ENCODE measurements around the gene C1orf53.
A peak's percentile ranks its signal among the peaks of the same experiment; 100 is the strongest.

The C1orf53 gene

GRCh38 chr1:197908716-197909220 is 6.3 kb downstream of the C1orf53 start:
- peak; percentile 57 for DNase-seq

DNA sequence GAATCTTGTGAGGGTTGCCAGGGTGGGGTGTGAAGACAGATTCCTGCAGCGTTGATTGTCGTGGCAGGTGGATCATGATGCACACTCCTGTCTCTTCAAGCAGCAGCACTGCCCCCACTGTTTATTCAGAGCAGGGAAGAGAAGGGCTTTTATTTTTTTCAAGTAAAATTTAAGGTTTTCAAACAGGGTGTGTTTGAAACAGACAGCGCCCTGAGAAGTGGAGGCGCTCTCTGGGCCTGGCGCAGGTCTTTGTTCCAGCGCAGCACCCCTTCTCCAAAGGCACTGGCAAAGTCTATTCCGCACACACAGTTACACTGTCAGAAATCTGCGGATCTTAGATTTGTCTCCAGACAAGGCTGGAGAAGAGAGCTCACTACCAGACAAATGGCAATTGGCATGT is 7.0 kb downstream of the C1orf53 start:
- DNase-seq = peak; percentile 50

DNA sequence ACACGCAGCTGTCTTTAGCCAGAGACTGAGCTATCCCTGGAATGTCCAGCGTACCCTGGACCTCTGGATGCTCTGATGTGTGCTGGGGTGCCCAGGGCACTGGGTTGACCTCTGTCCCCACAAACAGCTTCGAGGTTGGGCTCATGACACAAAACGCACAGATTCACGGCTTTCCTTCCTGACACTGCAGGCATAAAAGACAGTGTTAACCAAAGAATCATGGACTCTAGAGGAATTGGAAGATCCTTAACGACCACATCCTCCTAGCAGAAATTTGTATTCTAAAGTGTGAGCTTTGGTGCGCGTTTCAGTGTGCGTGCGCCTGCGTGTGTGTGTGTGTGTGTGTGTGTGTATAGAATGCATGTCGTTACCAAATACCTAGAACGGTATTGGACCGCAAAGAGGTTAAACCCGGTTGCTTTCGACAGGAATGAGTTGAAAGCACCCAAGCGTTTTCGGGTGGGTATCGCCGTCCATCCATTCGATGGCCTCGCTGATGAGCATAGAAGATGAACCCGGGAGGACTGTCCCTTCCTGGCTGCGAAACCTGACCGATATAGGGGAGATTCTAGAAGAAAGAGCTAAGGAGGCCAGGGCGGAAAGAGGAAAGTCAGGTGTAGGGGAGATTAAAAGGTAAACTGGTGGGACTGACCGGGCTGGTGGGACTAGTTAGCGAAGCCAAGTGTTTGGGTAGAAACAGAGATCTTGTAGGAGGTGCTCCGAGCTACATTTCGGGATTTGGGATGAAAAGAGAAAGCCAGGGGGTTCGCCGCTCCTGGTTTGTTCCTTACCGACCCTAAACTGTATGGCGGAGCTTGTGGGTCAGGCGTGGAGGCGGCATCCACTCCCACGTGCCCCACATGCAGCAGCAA is 7.9 kb downstream of the C1orf53 start:
- DNase-seq = peak; percentile 59

DNA sequence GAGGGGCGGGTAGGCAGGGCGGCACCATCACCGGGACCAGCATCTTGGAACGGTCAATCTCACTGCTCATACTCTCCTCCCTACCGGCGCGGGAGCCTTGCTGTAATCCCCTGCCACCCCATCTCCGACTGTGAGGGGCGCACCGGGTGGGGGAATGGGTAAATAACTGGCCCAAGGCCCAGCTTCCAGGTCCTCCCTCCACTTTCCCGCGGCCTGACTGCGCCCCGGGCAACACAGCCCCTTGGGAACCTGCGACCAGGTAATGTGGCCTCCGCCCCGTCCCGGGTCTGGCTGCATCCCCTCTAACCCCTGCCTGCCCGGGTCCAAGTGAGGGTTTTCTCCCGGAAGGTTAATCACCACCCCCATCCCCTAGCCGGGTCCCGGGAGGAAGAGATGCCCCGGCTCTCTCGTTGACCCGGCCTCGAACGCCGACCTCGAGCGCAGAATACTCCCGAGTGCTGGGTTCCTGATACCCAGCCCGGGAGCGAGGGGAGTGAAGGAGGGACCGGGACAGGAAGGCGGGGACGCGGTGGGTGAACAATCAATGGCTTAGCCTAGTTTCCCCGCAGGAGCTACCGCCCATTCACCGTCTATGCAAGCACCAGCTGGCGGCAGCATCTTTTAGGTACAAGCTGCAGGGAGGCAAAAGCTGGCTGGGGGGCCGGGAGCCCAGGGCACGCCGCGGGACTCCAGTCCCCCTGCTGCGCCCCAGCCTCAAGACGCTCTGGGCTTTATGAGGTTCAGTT is 8.9 kb downstream of the C1orf53 start:
- peak; percentile 61 for DNase-seq

- DNase-seq = peak; percentile 63
Observed at GRCh38 chr1:197911857-197912696, 9.6 kb downstream of the C1orf53 start.

DNA sequence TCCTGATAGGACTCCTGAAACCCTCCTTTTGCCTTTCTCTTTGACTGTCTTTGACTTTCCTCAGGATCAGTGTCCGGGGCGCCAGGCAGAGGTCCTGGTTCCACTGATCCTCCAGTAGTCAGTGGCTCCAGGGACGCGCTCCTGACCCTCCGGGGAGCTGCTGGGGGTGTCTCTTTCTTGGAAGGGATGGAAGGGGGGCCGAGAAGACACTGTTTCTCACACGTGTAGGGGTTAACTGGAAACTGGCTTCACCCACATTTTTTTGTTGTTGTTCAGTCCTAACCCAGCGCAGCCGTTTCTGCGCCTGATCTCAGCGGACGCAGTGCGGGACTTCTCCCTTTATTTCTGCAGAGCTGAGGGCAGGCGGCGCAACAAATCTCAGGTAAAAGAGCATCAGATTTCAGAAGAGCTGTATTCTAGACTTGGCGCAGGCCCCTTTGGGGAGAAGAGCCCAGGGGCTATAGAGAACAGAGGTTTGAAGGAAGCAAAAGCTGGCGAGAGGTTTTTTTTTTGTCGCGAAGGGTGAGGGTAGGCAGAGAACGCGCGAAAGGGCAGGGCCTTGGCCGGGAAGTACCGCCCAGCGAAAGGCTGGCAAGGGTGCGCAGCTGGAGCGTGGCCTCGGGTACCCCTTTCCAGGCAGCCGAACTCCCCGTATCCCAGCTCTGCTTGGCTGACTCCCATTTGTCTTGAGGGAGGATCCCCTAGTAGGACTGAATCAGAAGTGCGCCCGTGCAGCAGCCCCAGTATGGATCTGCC is 10.5 kb downstream of the C1orf53 start:
- peak; percentile 63 for DNase-seq

GRCh38 chr1:197913495-197914276 is 11.3 kb downstream of the C1orf53 start:
- peak; percentile 55 for DNase-seq

GRCh38 chr1:197914510-197914909 is 12.1 kb downstream of the C1orf53 start:
- DNase-seq = no peak

GRCh38 chr1:197915260-197915861 is 12.9 kb downstream of the C1orf53 start:
- no peak for DNase-seq

GRCh38 chr1:197915862-197916499 is 13.6 kb downstream of the C1orf53 start:
- peak; percentile 60 for DNase-seq

DNA sequence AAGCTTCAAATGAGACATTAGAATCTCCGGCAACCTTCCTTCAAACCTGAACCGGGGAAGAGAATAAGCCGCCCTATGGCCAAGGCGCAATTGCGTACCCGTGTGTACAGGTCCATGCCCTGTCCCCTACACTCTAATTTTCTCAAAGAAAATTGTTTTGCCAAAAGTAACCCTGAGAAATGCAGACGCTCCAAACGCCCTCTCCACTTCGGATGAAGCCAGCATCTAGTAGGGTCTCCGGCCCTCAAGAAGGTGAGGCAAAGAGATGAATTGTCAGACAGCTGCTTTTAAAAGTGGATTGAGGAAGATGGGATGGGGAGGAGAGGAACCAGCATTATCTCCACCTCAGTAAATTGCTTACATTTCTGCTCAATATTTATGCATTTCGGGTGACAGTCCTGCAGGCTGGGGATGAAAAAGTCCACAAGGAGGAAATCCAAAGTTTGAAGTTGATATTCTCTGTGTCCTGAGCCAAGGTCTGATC is 14.1 kb downstream of the C1orf53 start:
- DNase-seq = no peak

DNA sequence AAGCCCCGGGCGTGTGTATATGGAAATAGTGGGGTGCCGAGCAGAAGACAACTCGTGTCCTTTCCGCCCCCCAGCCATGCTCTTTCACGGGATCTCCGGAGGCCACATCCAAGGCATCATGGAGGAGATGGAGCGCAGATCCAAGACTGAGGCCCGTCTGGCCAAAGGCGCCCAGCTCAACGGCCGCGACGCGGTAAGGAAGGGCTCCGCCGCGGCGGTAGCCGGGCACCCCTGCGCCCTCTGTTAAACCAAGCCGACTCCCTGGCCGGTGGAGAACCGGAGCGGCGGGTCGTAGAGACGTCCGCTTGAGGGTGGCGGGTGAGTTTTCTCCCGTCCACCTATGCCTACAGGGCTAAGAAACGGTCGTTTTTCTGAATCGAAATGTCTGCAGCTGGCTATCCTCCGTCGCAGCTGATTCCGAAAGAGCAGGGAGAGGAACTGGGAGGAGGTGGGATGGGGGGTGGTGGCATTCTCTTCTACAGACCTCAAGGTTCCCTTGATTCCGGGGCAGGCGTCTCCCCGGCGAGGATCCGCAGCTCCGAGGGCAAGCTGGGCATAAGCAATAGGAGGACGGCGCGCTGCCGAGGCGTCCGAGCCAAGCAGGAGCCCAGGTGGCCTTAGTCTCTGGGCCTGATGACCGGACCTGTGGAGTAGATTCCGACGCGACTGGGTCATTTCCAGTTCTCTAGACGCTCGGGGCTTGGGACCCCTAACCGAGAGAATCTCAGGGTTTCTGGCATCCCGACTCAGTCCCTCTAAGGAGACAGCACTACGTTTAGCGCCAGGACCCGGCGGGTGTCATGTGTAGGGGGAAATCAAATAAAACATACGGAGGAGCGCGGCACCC is 15.6 kb downstream of the C1orf53 start:
- peak; percentile 69 for DNase-seq

DNA sequence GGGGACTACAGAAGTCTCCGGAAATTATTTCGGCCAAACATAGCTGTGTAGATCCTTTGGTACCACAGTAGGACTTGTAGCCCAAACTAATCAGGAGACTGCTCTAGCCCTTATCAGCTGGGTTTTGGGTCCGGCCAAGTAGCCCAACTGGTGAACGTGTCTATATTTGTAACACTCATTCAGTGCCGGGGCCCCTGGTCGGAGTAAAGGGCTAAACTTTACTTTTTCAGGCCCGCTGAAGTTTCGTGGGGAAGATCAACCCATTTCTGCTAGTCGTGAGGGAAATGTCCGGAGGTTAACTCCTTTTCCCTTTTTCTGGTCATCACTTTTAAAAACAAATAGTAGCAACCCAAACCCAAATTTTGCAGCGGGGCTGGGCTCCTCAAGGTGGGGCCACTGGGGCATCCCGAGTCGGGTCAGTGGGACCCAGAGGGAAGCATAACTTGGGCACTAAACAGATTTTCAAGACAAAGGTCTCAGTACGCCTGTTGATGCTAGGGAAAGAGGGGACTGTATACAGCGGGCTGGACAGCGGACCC is 16.4 kb downstream of the C1orf53 start:
- DNase-seq = peak; percentile 57

- DNase-seq = peak; percentile 57
Observed at GRCh38 chr1:197919346-197920066, 17.1 kb downstream of the C1orf53 start.

DNA sequence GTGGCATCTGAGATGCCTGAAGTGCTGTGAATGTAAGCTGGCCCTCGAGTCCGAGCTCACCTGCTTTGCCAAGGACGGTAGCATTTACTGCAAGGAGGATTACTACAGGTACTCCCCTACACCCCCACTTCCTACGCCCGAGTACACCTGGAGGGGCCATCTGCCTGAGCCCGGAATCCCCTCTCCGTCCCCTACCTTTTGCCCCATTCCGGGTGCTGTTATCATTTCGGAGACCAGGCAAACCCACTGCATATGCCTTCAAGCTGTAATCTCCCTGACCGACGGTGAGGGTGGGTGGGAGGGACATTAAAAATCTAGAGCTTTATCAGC is 17.6 kb downstream of the C1orf53 start:
- no peak for DNase-seq

- DNase-seq = peak; percentile 55
Observed at GRCh38 chr1:197920414-197921117, 18.1 kb downstream of the C1orf53 start.

GRCh38 chr1:197921235-197922069 is 19.0 kb downstream of the C1orf53 start:
- DNase-seq = peak; percentile 52
